A673 (cell line): ENCODE results near the gene CCDC141. TPM values are rescaled to one million over a fixed set of nuclear protein-coding genes. Genes with fewer than 3 reads are reported as not detected.

ENCODE experiments used
- BruUV-seq: library from RNA; stranded (reverse); fragments of 400-500 nt; replicated peaks from 2 replicates; lab custom pipeline; 2021; lab: Mats Ljungman, UMichigan
- CTCF ChIA-PET: fragments of 300-600 bp; sonication (Branson Sonifier 250); formaldehyde crosslinking; loops from one replicate; lab custom pipeline; 2022; ENCODE audit warnings: antibody characterized with exemption; lab: Charles Lee
- POLR2A ChIA-PET: fragments of 300-600 bp; sonication (Branson Sonifier 250); formaldehyde crosslinking; loops from one replicate; lab custom pipeline; 2022; ENCODE audit warnings: antibody characterized with exemption; ENCODE audit not compliant: low non-redundant PET; lab: Charles Lee
- DNase-seq: peaks from one replicate; pipeline ENCODE4 v3.0.0-alpha.2; 2015; ENCODE audit warnings: low spot score
- H3K27ac ChIP-seq: fragments of 200-600 bp; sonication (generic); 2 replicates; pipeline ENCODE4 v1.5.1; 2016; ENCODE audit warnings: mixed run types, low read depth, mild to moderate bottlenecking, mixed read lengths, antibody characterized with exemption, low read length; ENCODE audit not compliant: poor library complexity, severe bottlenecking
- H3K27me3 ChIP-seq: fragments of 200-600 bp; sonication (generic); replicated peaks from 2 replicates; pipeline ENCODE4 v1.6.1; 2017; ENCODE audit warnings: mixed run types, low read depth, mild to moderate bottlenecking, mixed read lengths, antibody characterized with exemption, low read length; ENCODE audit not compliant: insufficient read depth, poor library complexity
- H3K36me3 ChIP-seq: fragments of 200-600 bp; sonication (generic); 2 replicates; pipeline ENCODE4 v1.6.1; 2016; ENCODE audit warnings: mixed run types, mild to moderate bottlenecking, mixed read lengths, antibody characterized with exemption, low read length; ENCODE audit not compliant: insufficient read depth, poor library complexity, severe bottlenecking
- H3K4me1 ChIP-seq: fragments of 200-600 bp; sonication (generic); 2 replicates; pipeline ENCODE4 v1.6.1; 2017; ENCODE audit warnings: mixed run types, mild to moderate bottlenecking, mixed read lengths, antibody characterized with exemption, low read length; ENCODE audit not compliant: insufficient read depth, poor library complexity, severe bottlenecking
- H3K4me3 ChIP-seq: fragments of 200-600 bp; sonication (generic); 2 replicates; pipeline ENCODE4 v1.5.1; 2016; ENCODE audit warnings: low read depth, mixed run types, mild to moderate bottlenecking, mixed read lengths, low read length; ENCODE audit not compliant: poor library complexity, severe bottlenecking
- H3K9me3 ChIP-seq: fragments of 200-600 bp; sonication (generic); 2 replicates; pipeline ENCODE4 v1.6.1; 2016; ENCODE audit warnings: mixed run types, low read depth, mild to moderate bottlenecking, mixed read lengths, antibody characterized with exemption, low read length; ENCODE audit not compliant: poor library complexity, severe bottlenecking
- CTCF ChIP-seq: fragments of 300-800, 200-600 bp; sonication (generic); conservative IDR thresholded peaks from 2 replicates; pipeline ENCODE4 v1.5.1; 2017; ENCODE audit warnings: low read depth, mild to moderate bottlenecking, antibody characterized with exemption, low read length, moderate library complexity, mixed read lengths
- EZH2 ChIP-seq: fragments of 200-600 bp; sonication (generic); IDR thresholded peaks from 2 replicates; pipeline ENCODE4 v1.6.1; 2017; ENCODE audit warnings: borderline replicate concordance, low read depth, mild to moderate bottlenecking, mixed read lengths, antibody characterized with exemption, low read length; ENCODE audit not compliant: poor library complexity, severe bottlenecking
- intact Hi-C: fragments of 100-400 bp; cut with micrococcal nuclease; formaldehyde crosslinking; loops from one replicate; pipeline ENCODE4 v1.10.0; 2022; ENCODE audit not compliant: unreplicated experiment
- total RNA-seq: library from RNA; stranded (reverse); gene quantifications from 2 replicates; pipeline ENCODE4 v1.2.3, GENCODE V29; 2021

The CCDC141 gene
- total RNA-seq, 1 experiment from 2014 or later = not detected

- POLR2A ChIA-PET = no interaction called here
- H3K27me3 ChIP-seq = peaks cover 4% of the 10 kb centered on the region
- BruUV-seq = no TSS peak
Measured at GRCh38 chr2:178877874-178878273, 172.1 kb downstream of the CCDC141 start.

GRCh38 chr2:178874529-178875240 lies 175.3 kb downstream of the CCDC141 start:
- no peaks in the 10 kb centered on the region for H3K9me3 ChIP-seq
- ChIA-PET CTCF (no interaction called here), POLR2A (no interaction called here)
- H3K27me3 ChIP-seq = peaks cover 4% of the 10 kb centered on the region
- no TSS peak for BruUV-seq
- no peaks in the 10 kb centered on the region for H3K4me1 ChIP-seq
- H3K4me3 ChIP-seq = no peak overlapping the region
- no peaks in the 10 kb centered on the region for H3K36me3 ChIP-seq
- TF ChIP-seq CTCF (no peak), EZH2 (no peak)
- no peak for DNase-seq
- no peak overlapping the region for H3K27ac ChIP-seq
- intact Hi-C loops = no loop called here

More at GRCh38 chr2:178877874-178878273, 172.1 kb downstream of the CCDC141 start:
- no peak for DNase-seq
- intact Hi-C loops = no loop called here
- Histone ChIP-seq H3K36me3 (no peaks in the 10 kb centered on the region), H3K27ac (no peak overlapping the region), H3K9me3 (no peaks in the 10 kb centered on the region), H3K4me3 (no peak overlapping the region), H3K4me1 (no peaks in the 10 kb centered on the region)
- TF ChIP-seq CTCF (no peak), EZH2 (no peak)
- CTCF ChIA-PET = no interaction called here

GRCh38 chr2:178873912-178874311 lies 176.0 kb downstream of the CCDC141 start:
- no peak for DNase-seq
- no TSS peak for BruUV-seq
- no peaks in the 10 kb centered on the region for H3K4me1 ChIP-seq
- CTCF ChIA-PET = no interaction called here
- H3K4me3 ChIP-seq = no peak overlapping the region
- POLR2A ChIA-PET = no interaction called here
- H3K27me3 ChIP-seq = peaks cover 4% of the 10 kb centered on the region
- intact Hi-C loops = no loop called here
- no peak overlapping the region for H3K27ac ChIP-seq
- no peaks in the 10 kb centered on the region for H3K36me3 ChIP-seq
- no peaks in the 10 kb centered on the region for H3K9me3 ChIP-seq
- TF ChIP-seq EZH2 = no peak
- TF ChIP-seq CTCF = no peak
